DND-41 (cell line): ENCODE measurements around the gene MAZ.

Experiments
- ATAC-seq: fragments of 200-7000 bp; cut with Tn5 transposase; 3 replicates; pipeline ENCODE4 v1.9.1; 2021; ENCODE audit warnings: low read depth; ENCODE audit not compliant: insufficient read depth
- DNase-seq: peaks from one replicate; pipeline ENCODE4 v3.0.0-alpha.2; 2020
- H2AFZ ChIP-seq: 2 replicates; pipeline ENCODE4 v1.6.0; 2012; ENCODE audit warnings: low read depth, low read length
- H3K27ac ChIP-seq: 2 replicates; pipeline ENCODE4 v1.5.1; 2012; ENCODE audit warnings: low read length, inconsistent platforms
- H3K27me3 ChIP-seq: fragments of 200-600 bp; sonication (generic); 2 replicates; pipeline ENCODE4 v1.6.0; 2012; ENCODE audit warnings: low read length, mild to moderate bottlenecking, inconsistent platforms; ENCODE audit not compliant: insufficient read depth, poor library complexity
- H3K36me3 ChIP-seq: 2 replicates; pipeline ENCODE4 v1.5.1; 2012; ENCODE audit warnings: low read length, inconsistent platforms; ENCODE audit not compliant: insufficient read depth
- H3K4me1 ChIP-seq: 2 replicates; pipeline ENCODE4 v1.5.1; 2012; ENCODE audit warnings: mild to moderate bottlenecking, low read length; ENCODE audit not compliant: insufficient read depth
- H3K4me2 ChIP-seq: 2 replicates; pipeline ENCODE4 v1.6.0; 2012; ENCODE audit warnings: mild to moderate bottlenecking, moderate library complexity, low read length, inconsistent platforms; ENCODE audit not compliant: insufficient read depth
- H3K4me3 ChIP-seq, 2 experiments: fragments of 200-600 bp in 1 of 2; shearing (Covaris generic) in 1 of 2; 2 replicates each; pipeline ENCODE4 v1.5.1; 2012 to 2016; ENCODE audit warnings: inconsistent platforms in 2 of 2, low read length in 2 of 2, mild to moderate bottlenecking in 2 of 2, low read depth in 1 of 2, moderate library complexity in 1 of 2
- H3K79me2 ChIP-seq: 2 replicates; pipeline ENCODE4 v1.6.0; 2012; ENCODE audit warnings: low read length, inconsistent platforms; ENCODE audit not compliant: insufficient read depth
- H3K9ac ChIP-seq: 2 replicates; pipeline ENCODE4 v1.6.0; 2012; ENCODE audit warnings: low read depth, mild to moderate bottlenecking, inconsistent platforms, low read length, moderate library complexity
- H3K9me3 ChIP-seq: 2 replicates; pipeline ENCODE4 v1.5.1; 2012; ENCODE audit warnings: low read length, moderate library complexity, mild to moderate bottlenecking, inconsistent platforms; ENCODE audit not compliant: insufficient read depth, severe bottlenecking
- H4K20me1 ChIP-seq: 2 replicates; pipeline ENCODE4 v1.6.0; 2012; ENCODE audit warnings: low read length; ENCODE audit not compliant: insufficient read depth
- EZH2 ChIP-seq: IDR thresholded peaks from 3 replicates; pipeline ENCODE4 v1.6.1; 2012; ENCODE audit warnings: borderline replicate concordance, low read depth, mild to moderate bottlenecking, moderate library complexity, low read length, inconsistent platforms; ENCODE audit not compliant: severe bottlenecking
- TF ChIP-seq, protein P1 (sequence below): IDR thresholded peaks from 2 replicates; pipeline ENCODE4 v1.5.1; 2012; ENCODE audit warnings: borderline replicate concordance, low read length, moderate library complexity, mild to moderate bottlenecking; ENCODE audit not compliant: poor library complexity, severe bottlenecking; ENCODE audit errors: extremely low read depth

Gene MAZ

GRCh38 chr16:29857133-29857760, 50.9 kb downstream of the MAZ start:
- DNase-seq (no peak), ATAC-seq (no peak)
- Histone ChIP-seq H3K36me3 (peaks cover 28% of the 10 kb centered on the region), H3K4me3 (no peak overlapping the region), H3K27ac (no peak overlapping the region), H3K4me1 (peaks cover 17% of the 10 kb centered on the region), H4K20me1 (no peaks in the 10 kb centered on the region), H3K27me3 (no peaks in the 10 kb centered on the region), H3K79me2 (peaks cover 16% of the 10 kb centered on the region), H3K9me3 (no peaks in the 10 kb centered on the region), H2AFZ (no peak overlapping the region), H3K9ac (no peak overlapping the region), H3K4me2 (no peak overlapping the region)
- TF ChIP-seq EZH2 = no peak
- TF ChIP-seq, protein P1, sequence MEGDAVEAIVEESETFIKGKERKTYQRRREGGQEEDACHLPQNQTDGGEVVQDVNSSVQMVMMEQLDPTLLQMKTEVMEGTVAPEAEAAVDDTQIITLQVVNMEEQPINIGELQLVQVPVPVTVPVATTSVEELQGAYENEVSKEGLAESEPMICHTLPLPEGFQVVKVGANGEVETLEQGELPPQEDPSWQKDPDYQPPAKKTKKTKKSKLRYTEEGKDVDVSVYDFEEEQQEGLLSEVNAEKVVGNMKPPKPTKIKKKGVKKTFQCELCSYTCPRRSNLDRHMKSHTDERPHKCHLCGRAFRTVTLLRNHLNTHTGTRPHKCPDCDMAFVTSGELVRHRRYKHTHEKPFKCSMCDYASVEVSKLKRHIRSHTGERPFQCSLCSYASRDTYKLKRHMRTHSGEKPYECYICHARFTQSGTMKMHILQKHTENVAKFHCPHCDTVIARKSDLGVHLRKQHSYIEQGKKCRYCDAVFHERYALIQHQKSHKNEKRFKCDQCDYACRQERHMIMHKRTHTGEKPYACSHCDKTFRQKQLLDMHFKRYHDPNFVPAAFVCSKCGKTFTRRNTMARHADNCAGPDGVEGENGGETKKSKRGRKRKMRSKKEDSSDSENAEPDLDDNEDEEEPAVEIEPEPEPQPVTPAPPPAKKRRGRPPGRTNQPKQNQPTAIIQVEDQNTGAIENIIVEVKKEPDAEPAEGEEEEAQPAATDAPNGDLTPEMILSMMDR = no peak

GRCh38 chr16:29858149-29858849, 52.0 kb downstream of the MAZ start:
- no peak overlapping the region for H2AFZ ChIP-seq
- H3K4me1 ChIP-seq = peaks cover 19% of the 10 kb centered on the region
- H3K4me3 ChIP-seq = no peak overlapping the region
- DNase-seq (no peak), ATAC-seq (no peak)
- TF ChIP-seq EZH2 = no peak
- TF ChIP-seq, protein P1 = no peak
- H4K20me1 ChIP-seq = no peaks in the 10 kb centered on the region
- H3K9me3 ChIP-seq = no peaks in the 10 kb centered on the region
- H3K36me3 ChIP-seq = peaks cover 28% of the 10 kb centered on the region
- H3K9ac ChIP-seq = no peak overlapping the region
- no peak overlapping the region for H3K27ac ChIP-seq
- H3K79me2 ChIP-seq = peaks cover 24% of the 10 kb centered on the region
- H3K4me2 ChIP-seq = no peak overlapping the region
- H3K27me3 ChIP-seq = no peaks in the 10 kb centered on the region

GRCh38 chr16:29858974-29859373, 52.6 kb downstream of the MAZ start:
- Histone ChIP-seq H3K36me3 (peaks cover 28% of the 10 kb centered on the region), H4K20me1 (no peaks in the 10 kb centered on the region), H2AFZ (no peak overlapping the region), H3K4me2 (no peak overlapping the region), H3K27ac (no peak overlapping the region), H3K79me2 (peaks cover 24% of the 10 kb centered on the region), H3K4me3 (no peak overlapping the region), H3K4me1 (peaks cover 25% of the 10 kb centered on the region), H3K27me3 (no peaks in the 10 kb centered on the region), H3K9me3 (no peaks in the 10 kb centered on the region), H3K9ac (no peak overlapping the region)
- no peak for TF ChIP-seq EZH2
- TF ChIP-seq, protein P1 = no peak
- ATAC-seq (no peak), DNase-seq (no peak)
